ENCODE data around the gene RNF138.
A peak's percentile ranks its signal among the peaks of the same experiment; 100 is the strongest.

The RNF138 gene

GRCh38 chr18:32092422-32093101 lies 888 bp downstream of the RNF138 start:
- TF ChIP-seq CTCF (IDR thresholded peaks at IDR 0.05), result no peak

GRCh38 chr18:32093102-32093511 lies 1.4 kb downstream of the RNF138 start:
- Histone ChIP-seq H3K27ac (peak overlapping the region; percentile 94), H3K4me1 (ENCODE audit: control insufficient read depth in 1 of 2, insufficient read depth in 1 of 2, low read depth in 1 of 2, low read length in 1 of 2) (peaks cover 52 to 53% of the 10 kb centered on the region in 2 experiments), H3K36me3 (peaks cover 3% of the 10 kb centered on the region), H3K27me3 (no peaks in the 10 kb centered on the region), H3K4me3 (ENCODE audit: low read depth in 1 of 2, low read length in 1 of 2) (peak overlapping the region; percentile 93 to 95), H3K9me3 (no peaks in the 10 kb centered on the region)
- no peak for TF ChIP-seq CTCF (IDR thresholded peaks at IDR 0.05)

More at GRCh38 chr18:32092422-32093101, 888 bp downstream of the RNF138 start:
- peaks cover 3% of the 10 kb centered on the region for H3K36me3 ChIP-seq
- no peaks in the 10 kb centered on the region for H3K27me3 ChIP-seq
- H3K4me3 ChIP-seq (ENCODE audit: low read depth in 1 of 2, low read length in 1 of 2), result peak overlapping the region; percentile 93 to 95
- H3K9me3 ChIP-seq, result no peaks in the 10 kb centered on the region
- H3K27ac ChIP-seq, result peak overlapping the region; percentile 94
- peaks cover 49 to 53% of the 10 kb centered on the region in 2 experiments for H3K4me1 ChIP-seq (ENCODE audit: control insufficient read depth in 1 of 2, insufficient read depth in 1 of 2, low read depth in 1 of 2, low read length in 1 of 2)

DNA sequence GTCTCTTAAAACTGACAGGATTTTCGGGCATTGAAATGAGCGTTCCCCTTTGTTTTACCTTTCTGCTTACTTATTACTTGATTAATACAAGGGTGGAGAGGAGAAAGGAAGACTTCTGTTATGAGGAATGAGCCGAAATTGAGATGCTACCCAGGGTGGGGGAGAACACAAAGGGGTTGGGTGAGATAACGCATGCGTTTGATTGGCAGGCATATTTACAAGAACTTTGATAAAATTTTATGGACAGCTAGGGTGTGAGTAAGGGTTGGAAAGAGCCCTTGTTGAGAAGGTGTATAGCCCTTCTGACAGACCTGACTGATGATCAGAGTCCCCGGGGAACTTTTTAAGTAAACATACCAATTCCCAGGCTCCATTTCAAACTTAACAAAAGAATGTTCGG lies 1.8 kb downstream of the RNF138 start:
- Histone ChIP-seq H3K27me3 (no peaks in the 10 kb centered on the region), H3K27ac (peak overlapping the region; percentile 94), H3K36me3 (peaks cover 3% of the 10 kb centered on the region), H3K4me1 (ENCODE audit: control insufficient read depth in 1 of 2, insufficient read depth in 1 of 2, low read depth in 1 of 2, low read length in 1 of 2) (peaks cover 52 to 57% of the 10 kb centered on the region in 2 experiments), H3K4me3 (ENCODE audit: low read depth in 1 of 2, low read length in 1 of 2) (peak overlapping the region; percentile 93 to 95), H3K9me3 (no peaks in the 10 kb centered on the region)
- no peak for TF ChIP-seq CTCF (IDR thresholded peaks at IDR 0.05)

- peaks cover 59 to 69% of the 10 kb centered on the region in 2 experiments for H3K4me1 ChIP-seq (ENCODE audit: control insufficient read depth in 1 of 2, insufficient read depth in 1 of 2, low read depth in 1 of 2, low read length in 1 of 2)
Observed at GRCh38 chr18:32095192-32095899, 3.7 kb downstream of the RNF138 start.

DNA sequence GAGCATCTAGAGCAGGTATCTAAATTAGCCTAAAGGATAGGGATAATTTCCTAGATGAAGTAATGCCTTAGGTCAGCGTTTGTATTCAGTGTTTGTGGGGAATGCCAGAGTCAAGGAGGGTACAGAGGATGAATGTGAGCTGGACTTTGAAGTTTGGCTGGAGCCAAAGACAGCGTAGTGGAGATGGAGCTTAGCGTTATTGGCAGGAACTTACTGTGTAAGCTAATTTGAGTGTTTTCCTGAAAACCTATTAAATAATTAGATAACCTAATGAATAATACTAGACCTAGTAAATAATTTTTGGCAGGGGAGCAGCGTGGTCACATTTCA lies 4.2 kb downstream of the RNF138 start:
- TF ChIP-seq CTCF (IDR thresholded peaks at IDR 0.05), result no peak
- no peaks in the 10 kb centered on the region for H3K27me3 ChIP-seq
- no peak overlapping the region for H3K4me3 ChIP-seq (ENCODE audit: low read depth in 1 of 2, low read length in 1 of 2)
- H3K4me1 ChIP-seq (ENCODE audit: control insufficient read depth in 1 of 2, insufficient read depth in 1 of 2, low read depth in 1 of 2, low read length in 1 of 2), result peaks cover 59 to 69% of the 10 kb centered on the region in 2 experiments
- no peaks in the 10 kb centered on the region for H3K9me3 ChIP-seq
- H3K27ac ChIP-seq, result no peak overlapping the region
- H3K36me3 ChIP-seq, result peaks cover 15% of the 10 kb centered on the region

More at GRCh38 chr18:32095192-32095899, 3.7 kb downstream of the RNF138 start:
- H3K9me3 ChIP-seq, result no peaks in the 10 kb centered on the region
- H3K4me3 ChIP-seq (ENCODE audit: low read depth in 1 of 2, low read length in 1 of 2), result no peak overlapping the region
- H3K36me3 ChIP-seq, result peaks cover 11% of the 10 kb centered on the region
- no peak for TF ChIP-seq CTCF (IDR thresholded peaks at IDR 0.05)
- peak overlapping the region; percentile 94 for H3K27ac ChIP-seq
- H3K27me3 ChIP-seq, result no peaks in the 10 kb centered on the region
